Measurements from ENCODE around the gene BRD7. TPM values are rescaled to one million over a fixed set of nuclear protein-coding genes. Genes with fewer than 3 reads are reported as not detected.

Gene BRD7
- total and polyA plus RNA-seq, 7 experiments from 2014 or later, result 34.5 to 91.1 (median 84.4) TPM

- no peaks in the 10 kb centered on the region for H3K9me3 Mint-ChIP-seq
- H3K27ac Mint-ChIP-seq, result peak overlapping the region; percentile 2 to 84 (median 13)
- peak overlapping the region; percentile 2 to 98 (median 54) for H3K4me3 Mint-ChIP-seq
- CTCF ChIA-PET, result interaction anchor here (1.0 to 1.4 kb wide), 2 partner anchors 12 to 440 kb away, joined by 3 read pairs; no protein-coding TSS in a partner anchor
- DNase-seq, result no peak
- H3K4me3 ChIP-seq (ENCODE audit: low read length), result no peak overlapping the region
- no peaks in the 10 kb centered on the region for H3K27me3 ChIP-seq (ENCODE audit: control insufficient read depth in 2 of 2, insufficient read depth in 2 of 2, low read length in 2 of 2)
- peak overlapping the region; percentile 14 for H3K27ac ChIP-seq (ENCODE audit: low read depth, low read length)
- peaks cover 6 to 30% (median 17%) of the 10 kb centered on the region in 5 donors for H3K36me3 Mint-ChIP-seq
- H3K4me1 ChIP-seq (ENCODE audit: control insufficient read depth in 2 of 2, insufficient read depth in 2 of 2, low read length in 2 of 2), result peaks cover 27 to 39% of the 10 kb centered on the region in 2 donors
- H3K36me3 ChIP-seq (ENCODE audit: control insufficient read depth in 2 of 3, insufficient read depth in 3 of 3, low read length in 3 of 3), result peaks cover 0 to 30% (median 5%) of the 10 kb centered on the region in 3 experiments
- no peaks in the 10 kb centered on the region for H3K9me3 ChIP-seq (ENCODE audit: control insufficient read depth in 2 of 3, low read length in 3 of 3)
- POLR2A ChIA-PET, result interaction anchor here (1.3 to 1.5 kb wide), 2 partner anchors 8 to 298 kb away, joined by 3 to 5 read pairs; no protein-coding TSS in a partner anchor
- ATAC-seq, result no peak
- intact Hi-C loops (cut with micrococcal nuclease), result loop anchor here (5.0 kb wide), 4 partner anchors 39 to 299 kb away; partner anchors contain the start of genes ADCY7 (in 1 of the 2) and HEATR3 (in 1 of the 2)
- H3K27me3 Mint-ChIP-seq, result no peaks in the 10 kb centered on the region
- peaks cover 42 to 81% (median 75%) of the 10 kb centered on the region in 7 donors for H3K4me1 Mint-ChIP-seq
Observed at GRCh38 chr16:50365791-50366575, 2.8 kb downstream of the BRD7 start.

DNA sequence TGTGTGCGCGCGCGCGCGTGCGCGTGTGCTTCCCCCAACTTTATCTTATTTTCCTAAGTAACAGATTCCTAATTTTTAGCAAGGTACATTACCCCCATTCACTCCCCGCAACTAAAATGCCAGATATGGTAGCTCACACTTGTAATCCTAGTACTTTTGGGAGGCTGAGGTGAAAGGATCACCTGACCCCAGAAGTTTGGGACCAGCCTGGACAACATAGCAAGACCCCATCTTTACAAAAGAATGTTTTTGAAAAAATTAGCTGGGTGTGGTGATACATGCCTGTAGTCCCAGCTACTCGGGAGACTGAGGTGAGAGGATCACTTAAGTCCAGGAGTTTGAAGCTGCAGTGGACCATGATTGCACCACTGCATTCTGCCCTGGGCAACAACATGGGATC is 5.1 kb downstream of the BRD7 start:
- CTCF ChIA-PET, result interaction anchor here (1.0 to 1.1 kb wide), 2 partner anchors 8 to 281 kb away, joined by 4 to 7 read pairs; no protein-coding TSS in a partner anchor
- peaks cover 22 to 37% of the 10 kb centered on the region in 2 donors for H3K4me1 ChIP-seq (ENCODE audit: control insufficient read depth in 2 of 2, insufficient read depth in 2 of 2, low read length in 2 of 2)
- intact Hi-C loops (cut with micrococcal nuclease), result no loop called here
- no peak for ATAC-seq
- Mint-ChIP-seq H3K9me3 (no peaks in the 10 kb centered on the region), H3K4me3 (peak overlapping the region in 1 of 10 donors; percentile 14), H3K27ac (peak overlapping the region in 3 of 9 donors; percentile 43 to 84 (median 67)), H3K27me3 (no peaks in the 10 kb centered on the region), H3K4me1 (peaks cover 46 to 91% (median 81%) of the 10 kb centered on the region in 7 donors), H3K36me3 (peaks cover 14 to 30% (median 17%) of the 10 kb centered on the region in 5 donors)
- peaks cover 0 to 44% (median 5%) of the 10 kb centered on the region in 3 experiments for H3K36me3 ChIP-seq (ENCODE audit: control insufficient read depth in 2 of 3, insufficient read depth in 3 of 3, low read length in 3 of 3)
- no peaks in the 10 kb centered on the region for H3K9me3 ChIP-seq (ENCODE audit: control insufficient read depth in 2 of 3, low read length in 3 of 3)
- no peaks in the 10 kb centered on the region for H3K27me3 ChIP-seq (ENCODE audit: control insufficient read depth in 2 of 2, insufficient read depth in 2 of 2, low read length in 2 of 2)
- no peak overlapping the region for H3K27ac ChIP-seq (ENCODE audit: low read depth, low read length)
- POLR2A ChIA-PET, result interaction anchor here (0.6 kb wide), 1 partner anchor 117 kb away, joined by 4 read pairs; no protein-coding TSS in a partner anchor
- no peak overlapping the region for H3K4me3 ChIP-seq (ENCODE audit: low read length)
- no peak for DNase-seq

GRCh38 chr16:50360779-50361178 is 8.0 kb downstream of the BRD7 start:
- no peak for DNase-seq
- POLR2A ChIA-PET, result interaction anchor here (0.8 to 1.5 kb wide), 4 partner anchors 8 to 383 kb away, joined by 3 to 5 read pairs (median 4); partner anchors contain the start of gene BRD7
- H3K27ac ChIP-seq (ENCODE audit: low read depth, low read length), result no peak overlapping the region
- Mint-ChIP-seq H3K36me3 (peaks cover 9 to 26% (median 14%) of the 10 kb centered on the region in 5 donors), H3K4me1 (peaks cover 29 to 84% (median 64%) of the 10 kb centered on the region in 7 donors), H3K27ac (peak overlapping the region in 8 of 9 donors; percentile 47 to 93 (median 69)), H3K9me3 (no peaks in the 10 kb centered on the region), H3K4me3 (no peak overlapping the region), H3K27me3 (no peaks in the 10 kb centered on the region)
- CTCF ChIA-PET, result interaction anchor here (0.6 to 3.2 kb wide), 11 partner anchors 9 to 915 kb away, joined by 3 to 20 read pairs (median 3); no protein-coding TSS in a partner anchor
- no peaks in the 10 kb centered on the region for H3K27me3 ChIP-seq (ENCODE audit: control insufficient read depth in 2 of 2, insufficient read depth in 2 of 2, low read length in 2 of 2)
- H3K36me3 ChIP-seq (ENCODE audit: control insufficient read depth in 2 of 3, insufficient read depth in 3 of 3, low read length in 3 of 3), result peaks cover 0 to 51% (median 5%) of the 10 kb centered on the region in 3 experiments
- H3K4me3 ChIP-seq (ENCODE audit: low read length), result no peak overlapping the region
- no peaks in the 10 kb centered on the region for H3K9me3 ChIP-seq (ENCODE audit: control insufficient read depth in 2 of 3, low read length in 3 of 3)
- intact Hi-C loops (cut with micrococcal nuclease), result no loop called here
- peaks cover 6 to 14% of the 10 kb centered on the region in 2 donors for H3K4me1 ChIP-seq (ENCODE audit: control insufficient read depth in 2 of 2, insufficient read depth in 2 of 2, low read length in 2 of 2)
- ATAC-seq, result no peak

GRCh38 chr16:50360033-50360778 is 8.6 kb downstream of the BRD7 start:
- Histone ChIP-seq H3K27me3 (ENCODE audit: control insufficient read depth in 2 of 2, insufficient read depth in 2 of 2, low read length in 2 of 2) (no peaks in the 10 kb centered on the region), H3K4me3 (ENCODE audit: low read length) (no peak overlapping the region), H3K9me3 (ENCODE audit: control insufficient read depth in 2 of 3, low read length in 3 of 3) (no peaks in the 10 kb centered on the region), H3K36me3 (ENCODE audit: control insufficient read depth in 2 of 3, insufficient read depth in 3 of 3, low read length in 3 of 3) (peaks cover 0 to 51% (median 5%) of the 10 kb centered on the region in 3 experiments), H3K4me1 (ENCODE audit: control insufficient read depth in 2 of 2, insufficient read depth in 2 of 2, low read length in 2 of 2) (peaks cover 6 to 9% of the 10 kb centered on the region in 2 donors), H3K27ac (ENCODE audit: low read depth, low read length) (peak overlapping the region; percentile 29)
- ATAC-seq (no peak), DNase-seq (no peak)
- peak overlapping the region in 8 of 9 donors; percentile 47 to 93 (median 72) for H3K27ac Mint-ChIP-seq
- ChIA-PET CTCF (interaction anchor here (0.6 to 3.2 kb wide), 9 partner anchors 10 to 914 kb away, joined by 3 to 20 read pairs (median 3); no protein-coding TSS in a partner anchor), POLR2A (interaction anchor here (0.8 to 1.4 kb wide), 4 partner anchors 9 to 384 kb away, joined by 3 to 6 read pairs (median 4); partner anchors contain the start of gene BRD7)
- H3K4me1 Mint-ChIP-seq, result peaks cover 23 to 84% (median 62%) of the 10 kb centered on the region in 7 donors
- peak overlapping the region in 2 of 10 donors; percentile 5 to 8 for H3K4me3 Mint-ChIP-seq
- H3K36me3 Mint-ChIP-seq, result peaks cover 8 to 22% (median 14%) of the 10 kb centered on the region in 5 donors
- H3K9me3 Mint-ChIP-seq, result no peaks in the 10 kb centered on the region
- intact Hi-C loops (cut with micrococcal nuclease), result no loop called here
- H3K27me3 Mint-ChIP-seq, result no peaks in the 10 kb centered on the region

DNA sequence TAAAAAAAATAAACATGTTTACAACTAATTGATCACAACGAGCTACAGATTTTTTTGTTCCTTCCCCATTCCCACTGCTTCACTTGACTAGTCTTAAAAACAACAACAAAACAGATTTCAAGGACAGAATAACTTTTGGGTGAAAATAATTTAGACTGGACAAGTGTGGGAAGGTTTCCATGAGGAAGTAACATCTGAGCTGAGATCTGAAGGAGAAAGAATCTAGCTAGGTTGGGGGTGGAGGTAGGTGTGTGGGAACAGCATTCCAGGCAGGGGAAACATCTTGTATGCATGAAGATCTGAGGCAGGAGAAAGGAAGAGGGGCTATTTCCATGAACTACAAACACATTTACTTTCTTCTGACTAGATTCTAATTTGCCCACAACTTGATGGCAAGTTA is 9.2 kb downstream of the BRD7 start:
- H3K9me3 Mint-ChIP-seq, result no peaks in the 10 kb centered on the region
- peak overlapping the region in 3 of 10 donors; percentile 5 to 27 (median 8) for H3K4me3 Mint-ChIP-seq
- DNase-seq (no peak), ATAC-seq (no peak)
- peaks cover 23 to 84% (median 62%) of the 10 kb centered on the region in 7 donors for H3K4me1 Mint-ChIP-seq
- intact Hi-C loops (cut with micrococcal nuclease), result no loop called here
- Histone ChIP-seq H3K4me3 (ENCODE audit: low read length) (no peak overlapping the region), H3K27ac (ENCODE audit: low read depth, low read length) (peak overlapping the region; percentile 29), H3K27me3 (ENCODE audit: control insufficient read depth in 2 of 2, insufficient read depth in 2 of 2, low read length in 2 of 2) (no peaks in the 10 kb centered on the region), H3K4me1 (ENCODE audit: control insufficient read depth in 2 of 2, insufficient read depth in 2 of 2, low read length in 2 of 2) (peaks cover 4 to 6% of the 10 kb centered on the region in 2 donors), H3K36me3 (ENCODE audit: control insufficient read depth in 2 of 3, insufficient read depth in 3 of 3, low read length in 3 of 3) (peaks cover 0 to 51% (median 5%) of the 10 kb centered on the region in 3 experiments), H3K9me3 (ENCODE audit: control insufficient read depth in 2 of 3, low read length in 3 of 3) (no peaks in the 10 kb centered on the region)
- POLR2A ChIA-PET, result interaction anchor here (1.4 kb wide), 1 partner anchor 33 kb away, joined by 6 read pairs; no protein-coding TSS in a partner anchor
- no peaks in the 10 kb centered on the region for H3K27me3 Mint-ChIP-seq
- CTCF ChIA-PET, result interaction anchor here (0.7 to 3.2 kb wide), 7 partner anchors 10 to 318 kb away, joined by 3 to 20 read pairs (median 4); no protein-coding TSS in a partner anchor
- peaks cover 6 to 21% (median 14%) of the 10 kb centered on the region in 5 donors for H3K36me3 Mint-ChIP-seq
- peak overlapping the region in 8 of 9 donors; percentile 4 to 93 (median 56) for H3K27ac Mint-ChIP-seq
